ENCODE results near the gene HIVEP2. TPM values are rescaled to one million over a fixed set of nuclear protein-coding genes. Genes with fewer than 3 reads are reported as not detected.

The HIVEP2 gene
- total and polyA plus RNA-seq, 2 donors (not counting 3 experiments of a cell fraction or from before 2014, with no cell fraction given): 1.3 to 4.7 TPM

DNA sequence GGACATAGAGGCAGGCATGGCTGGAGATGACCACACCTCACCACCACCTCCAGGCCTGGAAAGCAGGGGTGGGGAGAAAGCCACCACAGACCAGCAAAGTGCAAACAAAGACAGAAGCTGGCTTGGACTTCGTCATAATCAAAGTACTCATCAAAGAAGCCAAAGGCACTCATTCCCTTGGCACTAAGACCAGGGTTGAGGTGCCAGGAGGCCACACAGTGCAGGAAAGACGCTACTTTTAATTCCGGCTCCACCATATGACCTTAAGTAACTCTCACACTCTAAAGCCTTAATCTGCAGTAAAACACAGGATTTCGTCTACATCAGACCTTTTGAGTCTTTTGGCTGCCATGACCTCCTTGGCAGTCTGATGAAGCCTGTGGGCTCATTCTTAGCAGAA, 123.1 kb downstream of the HIVEP2 start:
- H3K79me2 ChIP-seq (ENCODE audit: control insufficient read depth, insufficient read depth, low read length): no peaks in the 10 kb centered on the region
- H3K36me3 ChIP-seq (ENCODE audit: control insufficient read depth in 2 of 2, extremely low read depth in 1 of 2, insufficient read depth in 2 of 2, low read length in 2 of 2): no peaks in the 10 kb centered on the region
- intact Hi-C loops (cut with micrococcal nuclease): no loop called here
- DNase-seq (ENCODE audit: low read depth, low spot score) (no peak), FAIRE-seq (no peak)
- H3K9me1 ChIP-seq (replicated peaks; ENCODE audit: control insufficient read depth, extremely low read depth, insufficient read depth, low read length): no peaks in the 10 kb centered on the region
- dilution Hi-C loops (cut with MboI; ENCODE audit: extremely low pct_ligation_motif_present, low sequenced_read_pairs): no loop called here
- POLR2A ChIA-PET: no interaction called here
- H3K4me3 ChIP-seq (replicated peaks in 1 of 3; ENCODE audit: insufficient read depth in 1 of 3, low read depth in 1 of 3, low read length in 3 of 3): no peak overlapping the region
- H3K4me2 ChIP-seq (ENCODE audit: insufficient read depth, low read length): no peak overlapping the region
- peaks cover 21% of the 10 kb centered on the region for H3K4me1 ChIP-seq (ENCODE audit: control insufficient read depth, extremely low read depth, insufficient read depth, low read length)
- CTCF ChIA-PET: no interaction called here
- H3K27me3 ChIP-seq (ENCODE audit: control insufficient read depth in 2 of 2, insufficient read depth in 2 of 2, low read length in 2 of 2): no peaks in the 10 kb centered on the region
- H3K27ac ChIP-seq (ENCODE audit: insufficient read depth, low read depth, low read length): no peak overlapping the region
- no peaks in the 10 kb centered on the region for H3K9me3 ChIP-seq (replicated peaks; ENCODE audit: control insufficient read depth, insufficient read depth, low read length)
- H3K9ac ChIP-seq (replicated peaks; ENCODE audit: extremely low read depth, insufficient read depth, low read length): no peak overlapping the region
- no peaks in the 10 kb centered on the region for H4K20me1 ChIP-seq (replicated peaks; ENCODE audit: control insufficient read depth, extremely low read depth, insufficient read depth, low read length)
- TF ChIP-seq FOS (IDR thresholded peaks at IDR 0.05; ENCODE audit: borderline replicate concordance, insufficient read depth, low read length) (no peak), JUN (IDR thresholded peaks at IDR 0.05; ENCODE audit: borderline replicate concordance, insufficient read depth, insufficient read length, low read depth) (no peak)
- TF ChIP-seq, protein P1, sequence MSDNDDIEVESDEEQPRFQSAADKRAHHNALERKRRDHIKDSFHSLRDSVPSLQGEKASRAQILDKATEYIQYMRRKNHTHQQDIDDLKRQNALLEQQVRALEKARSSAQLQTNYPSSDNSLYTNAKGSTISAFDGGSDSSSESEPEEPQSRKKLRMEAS (IDR thresholded peaks at IDR 0.05; ENCODE audit: insufficient read depth, insufficient read length): no peak
- BruUV-seq (replicated peaks): no TSS peak
- H2AFZ ChIP-seq (ENCODE audit: low read depth, low read length): no peak overlapping the region

DNA sequence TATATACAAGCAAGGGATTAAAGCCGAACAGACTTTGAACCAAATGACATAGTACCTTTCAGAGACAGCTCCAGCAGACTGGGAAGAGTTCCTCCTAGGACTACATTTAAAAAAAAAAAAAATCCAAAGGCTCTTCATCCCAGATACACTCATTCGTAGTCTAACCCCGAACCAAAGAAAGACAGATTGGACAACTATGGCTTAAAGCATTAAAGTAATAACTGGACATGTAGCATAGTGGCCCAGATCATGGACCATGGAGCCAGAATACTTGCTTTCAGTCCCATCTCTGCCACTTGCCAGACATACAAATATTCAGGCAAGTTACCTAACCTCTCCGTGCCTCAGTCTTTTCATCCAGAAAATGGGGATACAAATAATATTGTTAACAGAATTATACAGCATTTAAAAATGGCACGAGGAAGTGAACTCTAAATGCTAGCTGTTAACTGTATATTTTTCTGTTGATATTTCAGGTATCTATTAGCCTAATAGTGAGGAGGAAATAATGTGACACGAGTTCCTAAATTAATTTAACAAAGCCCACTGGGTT, 123.7 kb downstream of the HIVEP2 start:
- dilution Hi-C loops (cut with MboI; ENCODE audit: extremely low pct_ligation_motif_present, low sequenced_read_pairs) (no loop called here), intact Hi-C loops (cut with micrococcal nuclease) (no loop called here)
- peak overlapping the region; percentile 77 for H3K9ac ChIP-seq (replicated peaks; ENCODE audit: extremely low read depth, insufficient read depth, low read length)
- no peaks in the 10 kb centered on the region for H3K27me3 ChIP-seq (ENCODE audit: control insufficient read depth in 2 of 2, insufficient read depth in 2 of 2, low read length in 2 of 2)
- CTCF ChIA-PET: interaction anchor here (1.0 to 2.4 kb wide), 5 partner anchors 10 to 128 kb away, joined by 3 to 8 read pairs (median 3); no protein-coding TSS in a partner anchor
- no peaks in the 10 kb centered on the region for H3K79me2 ChIP-seq (ENCODE audit: control insufficient read depth, insufficient read depth, low read length)
- no TSS peak for BruUV-seq (replicated peaks)
- POLR2A ChIA-PET: no interaction called here
- DNase-seq (ENCODE audit: low read depth, low spot score) (no peak), FAIRE-seq (no peak)
- TF ChIP-seq, protein P1 (IDR thresholded peaks at IDR 0.05; ENCODE audit: insufficient read depth, insufficient read length): no peak
- TF ChIP-seq GATA2 (IDR thresholded peaks at IDR 0.05; ENCODE audit: insufficient read depth, insufficient read length, low read depth, low read length) (no peak), EZH2 (IDR thresholded peaks at IDR 0.05; ENCODE audit: borderline replicate concordance, low read depth, low read length, severe bottlenecking) (no peak), JUN (IDR thresholded peaks at IDR 0.05; ENCODE audit: borderline replicate concordance, insufficient read depth, insufficient read length, low read depth) (no peak), MYC (IDR thresholded peaks at IDR 0.05; ENCODE audit: low read depth, low read length) (no peak)
- TF ChIP-seq, protein P2, sequence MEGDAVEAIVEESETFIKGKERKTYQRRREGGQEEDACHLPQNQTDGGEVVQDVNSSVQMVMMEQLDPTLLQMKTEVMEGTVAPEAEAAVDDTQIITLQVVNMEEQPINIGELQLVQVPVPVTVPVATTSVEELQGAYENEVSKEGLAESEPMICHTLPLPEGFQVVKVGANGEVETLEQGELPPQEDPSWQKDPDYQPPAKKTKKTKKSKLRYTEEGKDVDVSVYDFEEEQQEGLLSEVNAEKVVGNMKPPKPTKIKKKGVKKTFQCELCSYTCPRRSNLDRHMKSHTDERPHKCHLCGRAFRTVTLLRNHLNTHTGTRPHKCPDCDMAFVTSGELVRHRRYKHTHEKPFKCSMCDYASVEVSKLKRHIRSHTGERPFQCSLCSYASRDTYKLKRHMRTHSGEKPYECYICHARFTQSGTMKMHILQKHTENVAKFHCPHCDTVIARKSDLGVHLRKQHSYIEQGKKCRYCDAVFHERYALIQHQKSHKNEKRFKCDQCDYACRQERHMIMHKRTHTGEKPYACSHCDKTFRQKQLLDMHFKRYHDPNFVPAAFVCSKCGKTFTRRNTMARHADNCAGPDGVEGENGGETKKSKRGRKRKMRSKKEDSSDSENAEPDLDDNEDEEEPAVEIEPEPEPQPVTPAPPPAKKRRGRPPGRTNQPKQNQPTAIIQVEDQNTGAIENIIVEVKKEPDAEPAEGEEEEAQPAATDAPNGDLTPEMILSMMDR (IDR thresholded peaks at IDR 0.05; ENCODE audit: extremely low read depth in 1 of 2, insufficient read depth in 1 of 2, low read depth in 1 of 2, low read length in 2 of 2): no peak
- no peak overlapping the region for H3K4me3 ChIP-seq (replicated peaks in 1 of 3; ENCODE audit: insufficient read depth in 1 of 3, low read depth in 1 of 3, low read length in 3 of 3)
- H4K20me1 ChIP-seq (replicated peaks; ENCODE audit: control insufficient read depth, extremely low read depth, insufficient read depth, low read length): no peaks in the 10 kb centered on the region
- H3K27ac ChIP-seq (ENCODE audit: insufficient read depth, low read depth, low read length): peak overlapping the region; percentile 93
- no peaks in the 10 kb centered on the region for H3K36me3 ChIP-seq (ENCODE audit: control insufficient read depth in 2 of 2, extremely low read depth in 1 of 2, insufficient read depth in 2 of 2, low read length in 2 of 2)
- no peaks in the 10 kb centered on the region for H3K9me3 ChIP-seq (replicated peaks; ENCODE audit: control insufficient read depth, insufficient read depth, low read length)
- H3K4me2 ChIP-seq (ENCODE audit: insufficient read depth, low read length): peak overlapping the region; percentile 76
- no peak overlapping the region for H2AFZ ChIP-seq (ENCODE audit: low read depth, low read length)
- peaks cover 16% of the 10 kb centered on the region for H3K4me1 ChIP-seq (ENCODE audit: control insufficient read depth, extremely low read depth, insufficient read depth, low read length)
- no peaks in the 10 kb centered on the region for H3K9me1 ChIP-seq (replicated peaks; ENCODE audit: control insufficient read depth, extremely low read depth, insufficient read depth, low read length)
